A549 (cell line): ENCODE data around the gene TMEM8B. TPM values are rescaled to one million over a fixed set of nuclear protein-coding genes. Genes with fewer than 3 reads are reported as not detected.

ENCODE experiments used
- ATAC-seq, 2 experiments: fragments of 200-7000 bp in 1 of 2; fragments of >200 bp in 1 of 2; cut with Nextera tagmentation in 1 of 2; cut with Tn5 transposase in 1 of 2; 3 replicates each; pipeline versions ENCODE4 v1.8.0 to v1.9.1; 2018 to 2020; ENCODE audit warnings: mild to moderate bottlenecking in 1 of 2, moderate library complexity in 1 of 2
- CTCF ChIA-PET: fragments of 300-600 bp; sonication (Branson Sonifier 250); formaldehyde crosslinking; extraction: SDS; loops from one replicate; lab custom pipeline; 2021; ENCODE audit warnings: antibody characterized with exemption, inconsistent platforms; lab: Yijun Ruan, JAX
- POLR2A ChIA-PET: fragments of 350-600 bp; formaldehyde crosslinking; extraction: SDS; loops from one replicate; lab custom pipeline; 2021; ENCODE audit warnings: antibody characterized with exemption, inconsistent platforms; lab: Yijun Ruan, JAX
- DNase-seq, 2 experiments: peaks; one replicate each; pipeline versions ENCODE4 v3.0.0 to v3.0.0-alpha.2; 2011 to 2016; ENCODE audit warnings: low read depth in 1 of 2, low spot score in 1 of 2
- FAIRE-seq: peaks from 2 replicates; lab custom pipeline; 2011; peaks lifted over from hg19 to GRCh38; lab: Jason Lieb, UNC
- H3K27ac ChIP-seq, 2 experiments: fragments of >200 bp; sonication (Bioruptor Twin); formaldehyde crosslinking; 3 replicates each; pipeline ENCODE4 v1.5.1; 2016 to 2017
- H3K4me1 ChIP-seq: fragments of >200 bp; sonication (Bioruptor Twin); formaldehyde crosslinking; 3 replicates; pipeline ENCODE4 v1.6.1; 2016
- H3K4me2 ChIP-seq: fragments of >200 bp; sonication (Bioruptor Twin); formaldehyde crosslinking; 3 replicates; pipeline ENCODE4 v1.6.1; 2016
- H3K4me3 ChIP-seq: fragments of >200 bp; sonication (Bioruptor Twin); formaldehyde crosslinking; 3 replicates; pipeline ENCODE4 v1.5.1; 2016
- H3K9me3 ChIP-seq: fragments of >200 bp; sonication (Bioruptor Twin); formaldehyde crosslinking; 3 replicates; pipeline ENCODE4 v1.6.1; 2016
- ATOH8 ChIP-seq: fragments of 250-450 bp; sonication (Bioruptor Pico); IDR thresholded peaks from 2 replicates; pipeline ENCODE4 v1.5.0; 2020; ENCODE audit warnings: low read depth, mild to moderate bottlenecking, moderate library complexity
- BHLHE40 ChIP-seq: IDR thresholded peaks from 2 replicates; pipeline ENCODE4 v1.6.1; 2012; ENCODE audit warnings: low read depth, low read length, inconsistent platforms
- CBX2 ChIP-seq: fragments of 200-600 bp; sonication (generic); IDR thresholded peaks from 2 replicates; pipeline ENCODE4 v1.6.1; 2016; ENCODE audit warnings: low read depth, mild to moderate bottlenecking, borderline replicate concordance
- CEBPB ChIP-seq, 2 experiments: fragments of >200 bp in 1 of 2; sonication (Bioruptor Twin) in 1 of 2; formaldehyde crosslinking in 1 of 2; IDR thresholded peaks; 2 replicates each; pipeline ENCODE4 v1.6.1; 2012 to 2016
- EHF ChIP-seq: fragments of 250-450 bp; sonication (Bioruptor Pico); IDR thresholded peaks from 2 replicates; pipeline ENCODE4 v1.5.0; 2020; ENCODE audit warnings: mild to moderate bottlenecking
- ELK1 ChIP-seq: fragments of 150-350 bp; IDR thresholded peaks from 2 replicates; pipeline ENCODE4 v1.6.1; 2014; ENCODE audit warnings: low read depth, mild to moderate bottlenecking, low read length
- EP300 ChIP-seq, 2 experiments: fragments of >200 bp; sonication (Bioruptor Twin); formaldehyde crosslinking; IDR thresholded peaks; 2 replicates in 1 of 2; 3 replicates in 1 of 2; pipeline ENCODE4 v1.6.1; 2016 to 2017
- ESRRA ChIP-seq: fragments of 150-350 bp; IDR thresholded peaks from 2 replicates; pipeline ENCODE4 v1.6.1; 2014; ENCODE audit warnings: mild to moderate bottlenecking, low read length, borderline replicate concordance
- FOSB ChIP-seq: fragments of 250-450 bp; sonication (Bioruptor Pico); IDR thresholded peaks from 2 replicates; pipeline ENCODE4 v1.5.0; 2020; ENCODE audit warnings: mild to moderate bottlenecking, moderate library complexity
- FOSL2 ChIP-seq, 2 experiments: fragments of 450-650 bp in 1 of 2; fragments of >200 bp in 1 of 2; sonication (Bioruptor Twin) in 1 of 2; formaldehyde crosslinking; IDR thresholded peaks; 2 replicates each; pipeline versions ENCODE4 v1.5.0 to v1.6.1; 2016 to 2020; ENCODE audit warnings: mild to moderate bottlenecking in 1 of 2, moderate library complexity in 1 of 2
- FOXS1 ChIP-seq: fragments of 250-450 bp; sonication (Bioruptor Pico); IDR thresholded peaks from 2 replicates; pipeline ENCODE4 v1.5.0; 2020; ENCODE audit warnings: mild to moderate bottlenecking, moderate library complexity
- GATA3 ChIP-seq: IDR thresholded peaks from 2 replicates; pipeline ENCODE4 v1.6.1; 2012; ENCODE audit warnings: borderline replicate concordance
- HES2 ChIP-seq: fragments of >200 bp; sonication (Bioruptor Twin); formaldehyde crosslinking; IDR thresholded peaks from 2 replicates; pipeline ENCODE4 v1.6.1; 2016
- HEYL ChIP-seq: fragments of 250-450 bp; sonication (Bioruptor Pico); IDR thresholded peaks from 2 replicates; pipeline ENCODE4 v1.8.0; 2021; ENCODE audit warnings: mild to moderate bottlenecking, moderate library complexity
- HOXA7 ChIP-seq: fragments of 250-450 bp; sonication (Bioruptor Pico); IDR thresholded peaks from 2 replicates; pipeline ENCODE4 v1.5.0; 2020; ENCODE audit warnings: mild to moderate bottlenecking, moderate library complexity
- JUN ChIP-seq, 2 experiments: fragments of >200 bp; sonication (Bioruptor Twin); formaldehyde crosslinking; IDR thresholded peaks; 2 replicates in 1 of 2; 3 replicates in 1 of 2; pipeline ENCODE4 v1.6.1; 2016 to 2017
- JUNB ChIP-seq: fragments of >200 bp; sonication (Bioruptor Twin); formaldehyde crosslinking; IDR thresholded peaks from 2 replicates; pipeline ENCODE4 v1.6.1; 2016
- KDM1A ChIP-seq: fragments of 200-600 bp; sonication (generic); IDR thresholded peaks from 2 replicates; pipeline ENCODE4 v1.6.1; 2016; ENCODE audit warnings: low read depth, mild to moderate bottlenecking
- MAX ChIP-seq: IDR thresholded peaks from 2 replicates; pipeline ENCODE4 v1.6.1; 2012
- NR3C1 ChIP-seq: fragments of >200 bp; sonication (Bioruptor Twin); formaldehyde crosslinking; IDR thresholded peaks from 3 replicates; pipeline ENCODE4 v1.6.1; 2017
- PHF8 ChIP-seq: fragments of 200-600 bp; sonication (generic); IDR thresholded peaks from 2 replicates; pipeline ENCODE4 v1.6.1; 2016; ENCODE audit warnings: low read depth, mild to moderate bottlenecking, antibody characterized with exemption, moderate library complexity, borderline replicate concordance
- POLR2AphosphoS2 ChIP-seq: conservative IDR thresholded peaks from 2 replicates; pipeline ENCODE4 v1.6.1; 2012; ENCODE audit warnings: low read length, improper control_type of control experiment, inconsistent platforms
- RARB ChIP-seq: fragments of 250-450 bp; sonication (Bioruptor Pico); IDR thresholded peaks from 2 replicates; pipeline ENCODE4 v1.8.0; 2021; ENCODE audit warnings: mild to moderate bottlenecking, moderate library complexity
- RFX5 ChIP-seq: fragments of 450-650 bp; IDR thresholded peaks from 2 replicates; pipeline ENCODE4 v1.7.1; 2014; ENCODE audit warnings: antibody characterized with exemption, mild to moderate bottlenecking, moderate library complexity
- SMC3 ChIP-seq: fragments of >200 bp; sonication (Bioruptor Twin); formaldehyde crosslinking; IDR thresholded peaks from 3 replicates; pipeline ENCODE4 v1.6.1; 2018; ENCODE audit warnings: inconsistent platforms
- SREBF2 ChIP-seq: fragments of 450-650 bp; IDR thresholded peaks from 2 replicates; pipeline ENCODE4 v1.6.1; 2014; ENCODE audit warnings: mild to moderate bottlenecking, moderate library complexity
- TFCP2L1 ChIP-seq: fragments of 250-450 bp; sonication (Bioruptor Pico); IDR thresholded peaks from 2 replicates; pipeline ENCODE4 v1.5.0; 2021; ENCODE audit warnings: mild to moderate bottlenecking
- USF2 ChIP-seq: fragments of 450-650 bp; IDR thresholded peaks from 2 replicates; pipeline ENCODE4 v1.6.1; 2014; ENCODE audit warnings: antibody characterized with exemption
- ZC3H11A ChIP-seq: fragments of 450-650 bp; IDR thresholded peaks from 2 replicates; pipeline ENCODE4 v1.6.1; 2014; ENCODE audit warnings: antibody characterized with exemption, mild to moderate bottlenecking
- WGBS: methylation state at CpG from one replicate; pipeline ENCODE4 v1.1.6; 2017; ENCODE audit errors: missing lambda C conversion rate; 5-methylcytosine and 5-hydroxymethylcytosine counted together
- polyA plus RNA-seq, 4 experiments: library from polyadenylated mRNA; depleted of rRNA in 3 of 4; stranded (reverse); fragments of >200 nt; fragmentation: RNase III in 1 of 4; extraction: RNeasy Plus Mini Kit Qiagen cat#74134 plus additional on column Dnase treatment in 1 of 4; gene quantifications; 2 replicates in 3 of 4; 3 replicates in 1 of 4; pipeline ENCODE4 v1.2.3, GENCODE V29; 2011 to 2017

Gene TMEM8B
- polyA plus RNA-seq, 2 of the 4 experiments (the other 2 are of a cell fraction), result 1.8 to 2.2 TPM

- DNase-seq (no peak), FAIRE-seq (no peak)
- no peak overlapping the region for H3K4me2 ChIP-seq
- POLR2A ChIA-PET, result no interaction called here
- no peak for TF ChIP-seq ESRRA
- no peak for TF ChIP-seq EHF (CRISPR knock-in tag)
- TF ChIP-seq HOXA7 (CRISPR knock-in tag), result no peak
- TF ChIP-seq RARB (CRISPR knock-in tag), result no peak
- TF ChIP-seq POLR2AphosphoS2, result no peak
- TF ChIP-seq EP300 (IDR thresholded peaks at IDR 0.05), result no peak
- no peak for TF ChIP-seq ZC3H11A
- no peak for TF ChIP-seq PHF8
- no peak for TF ChIP-seq HEYL (CRISPR knock-in tag)
- no peak for TF ChIP-seq RFX5
- no peak for TF ChIP-seq ATOH8 (CRISPR knock-in tag)
- TF ChIP-seq SMC3, result no peak
- TF ChIP-seq USF2, result no peak
- TF ChIP-seq KDM1A, result no peak
- TF ChIP-seq GATA3, result no peak
- no peak for TF ChIP-seq CEBPB (IDR thresholded peaks at IDR 0.05)
- no peak for TF ChIP-seq TFCP2L1 (CRISPR knock-in tag)
- TF ChIP-seq FOSB, result no peak
- no peak for TF ChIP-seq JUNB
- TF ChIP-seq NR3C1, result no peak
- TF ChIP-seq, all 56 proteins: peak for 0
- no peak overlapping the region for H3K4me3 ChIP-seq
- 73% methylated on average over 5 of the region's 5 CpGs for WGBS
- no peaks in the 10 kb centered on the region for H3K9me3 ChIP-seq
- CTCF ChIA-PET, result interaction anchor here (0.7 to 3.7 kb wide), 7 partner anchors 9 to 78 kb away, joined by 3 to 14 read pairs (median 6); no protein-coding TSS in a partner anchor
- no peak for ATAC-seq
- no peak overlapping the region for H3K27ac ChIP-seq
- H3K4me1 ChIP-seq, result peaks cover 4% of the 10 kb centered on the region; the same call in 2 of the 3 replicates
Observed at GRCh38 chr9:35832814-35833213, 3.8 kb downstream of the TMEM8B start.

GRCh38 chr9:35834260-35835215 lies 5.5 kb downstream of the TMEM8B start:
- H3K9me3 ChIP-seq, result no peaks in the 10 kb centered on the region
- TF ChIP-seq MAX (no peak), ELK1 (no peak), BHLHE40 (no peak), CBX2 (no peak), SREBF2 (no peak), ESRRA (no peak), FOXS1 (no peak), JUN (IDR thresholded peaks at IDR 0.05) (no peak), HES2 (no peak), HOXA7 (CRISPR knock-in tag) (no peak), FOSL2 (IDR thresholded peaks at IDR 0.05) (no peak), FOSL2 (CRISPR knock-in tag; IDR thresholded peaks at IDR 0.05) (no peak)
- CTCF ChIA-PET, result interaction anchor here (0.6 to 9.2 kb wide), 5 partner anchors 8 to 48 kb away, joined by 3 to 59 read pairs (median 8); partner anchors contain the start of genes FAM221B and TMEM8B
- FAIRE-seq, result no peak
- POLR2A ChIA-PET, result interaction anchor here (1.2 kb wide), 1 partner anchor 20 kb away, joined by 4 read pairs; the partner anchor contains the start of gene HINT2
- H3K27ac ChIP-seq, result no peak overlapping the region
- no peak overlapping the region for H3K4me3 ChIP-seq
- H3K4me1 ChIP-seq, result peaks cover 4% of the 10 kb centered on the region; the same call in 2 of the 3 replicates
- no peak for DNase-seq
- H3K4me2 ChIP-seq, result no peak overlapping the region
- ATAC-seq, result no peak
- 87% methylated on average over 14 of the region's 14 CpGs for WGBS
